Measurements from ENCODE around the gene INSR. TPM values are rescaled to one million over a fixed set of nuclear protein-coding genes. Genes with fewer than 3 reads are reported as not detected.
A peak's percentile ranks its signal among the peaks of the same experiment; 100 is the strongest.
"Not testable (repeated sequence)": the region's sequence is repeated elsewhere in the genome, so short reads cannot be mapped to it uniquely, and the experiment has no call there.

INSR gene
- total and polyA plus RNA-seq, 9 donors: 7.9 to 17.9 (median 13.6) TPM

DNA sequence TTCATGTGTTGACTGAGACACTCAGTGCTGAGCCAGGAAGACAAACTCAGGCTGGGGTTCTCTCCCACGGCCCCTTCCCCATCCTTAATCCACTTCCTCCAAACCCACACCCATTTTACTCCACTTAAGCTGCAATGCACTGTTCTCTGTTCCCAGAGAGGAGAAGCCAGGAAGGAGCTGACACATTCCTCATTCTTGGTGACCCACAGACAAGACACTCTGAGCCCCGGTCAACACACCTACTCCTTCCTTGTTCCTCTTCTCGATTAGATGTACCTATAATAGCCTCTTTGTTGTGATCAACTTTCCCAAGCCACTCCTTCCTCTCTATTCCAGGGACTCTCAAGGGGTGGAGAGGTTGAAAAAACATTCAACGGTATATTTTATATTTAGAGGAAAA, 47.1 kb downstream of the INSR start:
- Histone ChIP-seq H3K36me3 (ENCODE audit: control insufficient read depth, insufficient read depth, low read length) (no peaks in the 10 kb centered on the region), H3K4me1 (ENCODE audit: control insufficient read depth, insufficient read depth, low read length) (no peaks in the 10 kb centered on the region), H3K27ac (ENCODE audit: low read length) (no peak overlapping the region), H3K4me3 (ENCODE audit: low read length) (no peak overlapping the region), H3K27me3 (ENCODE audit: control insufficient read depth, insufficient read depth, low read length) (no peaks in the 10 kb centered on the region), H3K9me3 (replicated peaks; ENCODE audit: control insufficient read depth, low read depth, low read length) (peaks cover 6% of the 10 kb centered on the region)
- no CpG with 5 or more reads among the region's 4 CpGs for WGBS (ENCODE audit: insufficient coverage)
- DNase-seq: no peak

DNA sequence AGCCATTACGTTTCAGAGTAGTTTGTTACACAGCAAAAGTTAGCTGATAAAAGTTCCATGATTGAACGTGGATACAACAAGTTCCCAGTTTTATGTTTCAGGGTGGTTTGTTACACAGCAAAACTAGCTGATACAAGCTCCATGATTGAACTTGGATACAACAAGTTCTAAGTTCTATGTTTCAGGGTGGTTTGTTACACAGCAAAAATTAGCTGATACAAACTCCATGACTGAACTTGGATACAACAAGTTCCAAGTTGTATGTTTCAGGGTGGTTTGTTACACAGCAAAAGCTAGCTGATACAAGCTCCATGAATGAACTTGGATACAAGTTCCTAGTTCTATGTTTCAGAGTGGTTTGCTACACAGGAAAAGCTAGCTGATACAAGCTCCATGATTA, 47.6 kb downstream of the INSR start:
- WGBS (ENCODE audit: insufficient coverage): 100% methylated on average over 2 of the region's 2 CpGs
- Histone ChIP-seq H3K4me1 (ENCODE audit: control insufficient read depth, insufficient read depth, low read length) (no peaks in the 10 kb centered on the region), H3K27ac (ENCODE audit: low read length) (no peak overlapping the region), H3K9me3 (replicated peaks; ENCODE audit: control insufficient read depth, low read depth, low read length) (peaks cover 6% of the 10 kb centered on the region), H3K4me3 (ENCODE audit: low read length) (no peak overlapping the region), H3K36me3 (ENCODE audit: control insufficient read depth, insufficient read depth, low read length) (no peaks in the 10 kb centered on the region), H3K27me3 (ENCODE audit: control insufficient read depth, insufficient read depth, low read length) (no peaks in the 10 kb centered on the region)
- no peak for DNase-seq

DNA sequence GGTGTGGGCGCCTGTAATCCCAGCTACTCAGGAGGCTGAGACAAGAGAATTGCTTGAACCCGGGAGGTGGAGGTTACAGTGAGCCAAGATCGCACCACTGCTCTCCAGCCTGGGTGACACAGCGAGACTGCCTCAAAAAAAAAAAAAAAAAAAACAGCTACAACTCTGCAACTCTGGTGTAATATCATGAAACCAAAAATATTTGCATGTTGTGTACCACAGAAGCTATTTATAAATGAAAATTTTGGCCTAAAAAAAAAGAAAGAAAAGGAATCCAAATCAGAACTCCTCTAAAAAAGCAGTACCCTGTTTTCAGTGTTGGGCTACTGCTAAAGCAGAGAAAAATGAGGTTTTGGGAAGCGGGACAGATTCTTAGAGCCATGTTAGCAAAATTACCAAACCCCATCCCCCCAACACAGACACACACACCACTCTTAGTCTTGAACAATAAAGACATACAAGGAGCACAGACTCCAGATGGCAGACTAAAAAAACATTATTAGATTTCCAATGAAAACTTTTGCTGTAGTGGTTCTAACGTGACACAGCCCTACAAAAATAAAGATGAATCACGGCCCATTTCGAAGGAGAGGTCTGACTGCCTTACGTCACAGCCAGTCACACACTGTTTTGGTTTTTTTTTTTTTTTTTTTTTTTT, 51.5 kb downstream of the INSR start:
- Histone ChIP-seq H3K4me1 (ENCODE audit: control insufficient read depth, insufficient read depth, low read length) (no peaks in the 10 kb centered on the region), H3K27me3 (ENCODE audit: control insufficient read depth, insufficient read depth, low read length) (no peaks in the 10 kb centered on the region), H3K27ac (ENCODE audit: low read length) (no peak overlapping the region), H3K4me3 (ENCODE audit: low read length) (no peak overlapping the region), H3K36me3 (ENCODE audit: control insufficient read depth, insufficient read depth, low read length) (no peaks in the 10 kb centered on the region), H3K9me3 (replicated peaks; ENCODE audit: control insufficient read depth, low read depth, low read length) (peaks cover 12% of the 10 kb centered on the region)
- WGBS (ENCODE audit: insufficient coverage): no CpG with 5 or more reads among the region's 9 CpGs
- DNase-seq: peak; percentile 22

DNA sequence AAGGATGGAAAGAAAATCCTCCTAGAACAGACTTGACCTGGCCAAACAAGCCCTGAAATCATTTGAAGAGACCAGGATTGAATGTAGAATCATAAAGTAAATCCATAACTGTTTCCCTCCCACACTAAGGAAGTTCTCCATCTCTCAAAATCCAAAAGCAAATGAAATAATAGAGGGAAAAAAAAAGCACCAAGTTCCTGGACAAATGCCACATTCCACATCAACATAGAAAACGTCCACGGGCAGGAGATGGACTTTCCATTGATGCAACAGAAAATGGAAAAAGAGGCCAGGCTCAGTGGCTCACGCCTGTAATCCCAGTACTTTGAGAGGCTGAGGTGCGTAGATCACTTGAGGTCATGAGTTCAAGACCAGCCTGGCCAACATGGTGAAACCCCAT, 56.2 kb downstream of the INSR start:
- no peak overlapping the region for H3K4me3 ChIP-seq (ENCODE audit: low read length)
- peaks cover 6% of the 10 kb centered on the region for H3K9me3 ChIP-seq (replicated peaks; ENCODE audit: control insufficient read depth, low read depth, low read length)
- no peaks in the 10 kb centered on the region for H3K36me3 ChIP-seq (ENCODE audit: control insufficient read depth, insufficient read depth, low read length)
- no CpG with 5 or more reads among the region's 4 CpGs for WGBS (ENCODE audit: insufficient coverage)
- peak; percentile 80 for DNase-seq
- no peaks in the 10 kb centered on the region for H3K27me3 ChIP-seq (ENCODE audit: control insufficient read depth, insufficient read depth, low read length)
- H3K27ac ChIP-seq (ENCODE audit: low read length): no peak overlapping the region
- H3K4me1 ChIP-seq (ENCODE audit: control insufficient read depth, insufficient read depth, low read length): no peaks in the 10 kb centered on the region

DNA sequence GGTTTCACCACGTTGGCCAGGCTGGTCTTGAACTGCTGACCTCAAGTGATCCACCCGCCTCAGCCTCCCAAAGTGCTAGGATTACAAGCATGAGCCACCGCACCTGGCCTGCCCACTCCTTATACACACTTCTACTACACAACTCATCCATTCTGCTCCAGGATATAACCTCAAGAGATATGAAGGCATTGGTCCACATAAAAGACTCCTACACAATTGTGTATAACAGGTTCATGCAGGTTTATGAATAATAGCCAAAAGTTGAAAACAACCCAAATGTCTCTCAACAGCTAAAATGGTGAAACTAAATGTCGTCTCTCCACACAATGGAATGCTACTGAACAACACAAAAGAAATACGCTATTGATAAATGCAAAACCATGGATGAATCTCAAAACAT, 58.1 kb downstream of the INSR start:
- Histone ChIP-seq H3K4me3 (ENCODE audit: low read length) (no peak overlapping the region), H3K36me3 (ENCODE audit: control insufficient read depth, insufficient read depth, low read length) (no peaks in the 10 kb centered on the region), H3K4me1 (ENCODE audit: control insufficient read depth, insufficient read depth, low read length) (no peaks in the 10 kb centered on the region), H3K27ac (ENCODE audit: low read length) (no peak overlapping the region), H3K9me3 (replicated peaks; ENCODE audit: control insufficient read depth, low read depth, low read length) (peaks cover 6% of the 10 kb centered on the region), H3K27me3 (ENCODE audit: control insufficient read depth, insufficient read depth, low read length) (no peaks in the 10 kb centered on the region)
- 55% methylated on average over 4 of the region's 5 CpGs for WGBS (ENCODE audit: insufficient coverage)
- DNase-seq: no peak

DNA sequence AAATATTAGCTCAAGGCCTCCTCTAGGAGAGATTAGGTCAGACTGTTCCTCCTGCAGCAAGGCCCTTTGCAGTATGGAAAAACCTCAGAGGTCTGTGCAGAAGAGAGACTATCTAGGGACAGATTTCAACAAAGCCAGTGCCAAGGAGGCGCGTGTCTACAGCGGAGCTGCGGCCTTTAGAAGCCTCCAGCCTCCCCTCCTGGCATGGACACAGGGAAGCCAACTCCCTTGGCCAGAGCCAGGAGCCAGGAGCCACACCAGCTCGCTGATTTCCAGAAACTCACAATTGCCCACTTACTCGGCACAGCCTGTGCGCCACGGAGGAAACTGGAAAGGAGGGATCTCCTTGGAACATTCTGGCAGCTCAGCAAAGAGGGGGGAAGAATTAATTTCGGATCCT, 63.4 kb downstream of the INSR start:
- peaks cover 5% of the 10 kb centered on the region for H3K4me1 ChIP-seq (ENCODE audit: control insufficient read depth, insufficient read depth, low read length)
- WGBS (ENCODE audit: insufficient coverage): 29% methylated on average over 1 of the region's 9 CpGs
- no peak overlapping the region for H3K4me3 ChIP-seq (ENCODE audit: low read length)
- H3K36me3 ChIP-seq (ENCODE audit: control insufficient read depth, insufficient read depth, low read length): no peaks in the 10 kb centered on the region
- no peaks in the 10 kb centered on the region for H3K9me3 ChIP-seq (replicated peaks; ENCODE audit: control insufficient read depth, low read depth, low read length)
- peak; percentile 69 for DNase-seq
- H3K27me3 ChIP-seq (ENCODE audit: control insufficient read depth, insufficient read depth, low read length): no peaks in the 10 kb centered on the region
- no peak overlapping the region for H3K27ac ChIP-seq (ENCODE audit: low read length)

DNA sequence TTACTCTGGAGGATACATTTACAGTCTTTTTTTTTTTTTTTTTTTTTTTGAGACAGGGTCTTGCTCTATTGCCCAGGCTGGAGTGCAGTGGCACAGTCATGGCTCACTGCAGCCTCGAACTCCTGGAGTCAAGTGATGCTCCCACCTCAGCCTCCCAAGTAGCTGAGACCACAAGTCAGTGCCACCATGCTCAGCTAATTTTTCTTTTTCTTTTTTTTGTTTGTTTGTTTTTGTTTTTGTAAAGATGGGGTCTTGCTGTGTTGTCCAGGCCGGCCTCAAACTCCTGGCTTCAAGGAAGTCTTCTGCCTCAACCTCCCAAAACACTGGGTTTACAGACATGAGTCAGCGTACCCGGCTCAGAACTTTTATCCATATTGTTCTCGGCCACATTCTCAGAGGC, 64.5 kb downstream of the INSR start:
- 96% methylated on average over 3 of the region's 5 CpGs for WGBS (ENCODE audit: insufficient coverage)
- Histone ChIP-seq H3K27ac (ENCODE audit: low read length) (no peak overlapping the region), H3K36me3 (ENCODE audit: control insufficient read depth, insufficient read depth, low read length) (no peaks in the 10 kb centered on the region), H3K27me3 (ENCODE audit: control insufficient read depth, insufficient read depth, low read length) (no peaks in the 10 kb centered on the region), H3K4me3 (ENCODE audit: low read length) (no peak overlapping the region), H3K4me1 (ENCODE audit: control insufficient read depth, insufficient read depth, low read length) (peaks cover 6% of the 10 kb centered on the region), H3K9me3 (replicated peaks; ENCODE audit: control insufficient read depth, low read depth, low read length) (no peaks in the 10 kb centered on the region)
- no peak for DNase-seq

DNA sequence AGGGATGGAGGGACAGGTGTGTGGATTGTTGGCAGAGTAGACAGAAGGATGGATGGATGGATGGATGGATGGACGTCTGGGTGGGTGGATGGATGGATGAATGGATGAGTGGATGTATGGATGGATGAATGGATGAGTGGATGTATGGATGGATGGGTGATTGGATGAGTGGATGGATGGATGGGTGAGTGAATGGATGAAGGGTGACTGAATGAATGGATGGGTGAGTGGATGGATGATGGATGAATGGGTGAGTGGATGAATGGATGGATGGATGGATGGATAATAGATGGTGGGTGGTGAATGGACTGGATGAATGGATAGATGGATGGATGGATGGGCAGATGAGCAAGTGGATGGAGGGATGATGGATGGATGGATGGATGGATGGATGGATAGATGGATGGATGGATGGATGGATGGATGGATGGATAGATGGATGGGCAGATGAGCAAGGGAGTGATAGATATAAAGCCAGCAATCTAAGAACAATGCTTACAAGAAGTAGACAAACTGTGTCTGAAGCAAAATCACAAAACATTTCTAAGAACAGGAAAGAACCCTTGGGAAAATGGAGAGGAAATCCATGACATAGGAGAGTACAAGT, 65.2 kb downstream of the INSR start:
- H3K4me1 ChIP-seq (ENCODE audit: control insufficient read depth, insufficient read depth, low read length): peaks cover 12% of the 10 kb centered on the region
- no peaks in the 10 kb centered on the region for H3K9me3 ChIP-seq (replicated peaks; ENCODE audit: control insufficient read depth, low read depth, low read length)
- H3K27me3 ChIP-seq (ENCODE audit: control insufficient read depth, insufficient read depth, low read length): no peaks in the 10 kb centered on the region
- no peak for DNase-seq
- H3K36me3 ChIP-seq (ENCODE audit: control insufficient read depth, insufficient read depth, low read length): no peaks in the 10 kb centered on the region
- 100% methylated on average over 1 of the region's 1 CpG for WGBS (ENCODE audit: insufficient coverage)
- no peak overlapping the region for H3K4me3 ChIP-seq (ENCODE audit: low read length)
- H3K27ac ChIP-seq (ENCODE audit: low read length): no peak overlapping the region

DNA sequence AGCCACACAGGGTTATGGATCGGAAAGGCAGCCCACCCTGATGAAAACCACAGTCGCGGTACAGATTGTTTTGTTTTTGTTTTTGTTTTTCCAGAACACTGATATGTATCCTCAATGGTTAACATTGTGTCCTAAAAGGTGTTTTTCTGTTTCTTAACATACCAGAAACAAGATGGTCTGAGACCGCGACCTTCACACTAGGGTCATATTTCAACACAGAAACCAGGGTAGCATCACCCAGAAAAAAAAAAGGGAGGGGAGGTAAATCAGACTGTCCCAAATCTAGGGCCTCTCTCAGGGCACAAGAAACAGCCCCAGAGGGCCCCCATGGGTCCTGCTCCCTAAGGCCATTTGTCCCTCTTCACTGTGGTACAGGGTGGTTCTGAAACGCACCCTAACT, 66.5 kb downstream of the INSR start:
- Histone ChIP-seq H3K36me3 (ENCODE audit: control insufficient read depth, insufficient read depth, low read length) (no peaks in the 10 kb centered on the region), H3K9me3 (replicated peaks; ENCODE audit: control insufficient read depth, low read depth, low read length) (peaks cover 2% of the 10 kb centered on the region), H3K27me3 (ENCODE audit: control insufficient read depth, insufficient read depth, low read length) (no peaks in the 10 kb centered on the region), H3K4me3 (ENCODE audit: low read length) (no peak overlapping the region), H3K27ac (ENCODE audit: low read length) (no peak overlapping the region), H3K4me1 (ENCODE audit: control insufficient read depth, insufficient read depth, low read length) (peaks cover 12% of the 10 kb centered on the region)
- DNase-seq: no peak
- no CpG with 5 or more reads among the region's 6 CpGs for whole genome bisulfite sequencing (ENCODE audit: insufficient coverage)

DNA sequence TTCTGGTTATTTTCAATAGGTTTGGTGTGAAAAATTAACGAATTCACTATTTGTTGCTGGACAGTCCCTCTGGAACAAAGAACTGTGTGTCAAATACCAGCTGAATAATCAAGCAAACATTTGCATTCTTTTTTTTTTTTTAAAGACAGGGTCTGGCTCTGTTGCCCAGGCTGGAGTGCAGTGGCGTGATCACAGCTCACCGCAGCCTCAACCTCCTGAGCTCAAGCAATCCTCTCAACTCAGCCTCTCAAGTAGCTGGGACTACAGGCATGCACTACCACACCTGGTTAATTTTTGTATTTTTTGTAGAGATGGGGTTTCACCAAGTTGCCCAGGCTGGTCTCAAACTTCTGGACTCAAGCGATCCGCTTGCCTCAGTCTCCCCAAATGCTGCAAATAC, 67.1 kb downstream of the INSR start:
- H3K4me1 ChIP-seq (ENCODE audit: control insufficient read depth, insufficient read depth, low read length): peaks cover 12% of the 10 kb centered on the region
- not testable (repeated sequence) for DNase-seq
- 93% methylated on average over 3 of the region's 5 CpGs for WGBS (ENCODE audit: insufficient coverage)

DNA sequence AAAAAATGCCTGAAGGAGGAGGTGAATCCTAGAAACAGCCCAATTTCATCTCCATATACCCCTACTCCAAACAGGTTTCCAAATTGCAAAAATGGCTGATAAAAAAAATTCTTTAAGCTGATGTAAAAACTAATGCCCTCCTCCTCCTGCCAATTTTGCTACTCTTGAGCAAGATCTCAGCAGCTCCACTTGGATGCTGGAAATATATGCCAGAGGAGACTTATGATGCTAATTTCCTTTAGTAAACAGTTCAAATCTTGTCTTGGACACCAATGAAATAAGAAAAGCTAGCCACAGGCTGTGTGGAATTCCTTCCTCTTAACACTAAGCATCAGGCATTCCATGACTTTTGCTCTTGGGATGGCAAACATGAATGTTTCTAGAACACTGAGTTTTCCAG, 67.5 kb downstream of the INSR start:
- DNase-seq: no peak
- H3K4me1 ChIP-seq (ENCODE audit: control insufficient read depth, insufficient read depth, low read length): peaks cover 12% of the 10 kb centered on the region
- no peaks in the 10 kb centered on the region for H3K27me3 ChIP-seq (ENCODE audit: control insufficient read depth, insufficient read depth, low read length)
- H3K36me3 ChIP-seq (ENCODE audit: control insufficient read depth, insufficient read depth, low read length): no peaks in the 10 kb centered on the region
- no peak overlapping the region for H3K4me3 ChIP-seq (ENCODE audit: low read length)
- peaks cover 2% of the 10 kb centered on the region for H3K9me3 ChIP-seq (replicated peaks; ENCODE audit: control insufficient read depth, low read depth, low read length)
- H3K27ac ChIP-seq (ENCODE audit: low read length): no peak overlapping the region

More for the DNA sequence above, 67.1 kb downstream of the INSR start:
- H3K27me3 ChIP-seq (ENCODE audit: control insufficient read depth, insufficient read depth, low read length); H3K4me3 ChIP-seq (ENCODE audit: low read length); H3K36me3 ChIP-seq (ENCODE audit: control insufficient read depth, insufficient read depth, low read length); H3K9me3 ChIP-seq (replicated peaks; ENCODE audit: control insufficient read depth, low read depth, low read length); H3K27ac ChIP-seq (ENCODE audit: low read length): not testable (repeated sequence)
